HEK293T (cell line): Measurements from ENCODE around the gene MS4A6E.

ENCODE experiments used
- ARNT ChIP-seq: fragments of 450-650 bp; IDR thresholded peaks from 2 replicates; pipeline ENCODE4 v1.6.1; 2017; ENCODE audit warnings: mild to moderate bottlenecking
- BHLHE40 ChIP-seq: fragments of 450-650 bp; IDR thresholded peaks from 2 replicates; pipeline ENCODE4 v1.6.1; 2016; ENCODE audit warnings: mild to moderate bottlenecking, moderate library complexity, borderline replicate concordance
- ELF4 ChIP-seq: fragments of 450-650 bp; IDR thresholded peaks from 2 replicates; pipeline ENCODE4 v1.6.1; 2017; ENCODE audit warnings: antibody characterized with exemption
- FOXA1 ChIP-seq: fragments of 450-650 bp; IDR thresholded peaks from 2 replicates; pipeline ENCODE4 v1.6.1; 2016; ENCODE audit warnings: mild to moderate bottlenecking
- FOXK2 ChIP-seq: fragments of 450-650 bp; IDR thresholded peaks from 2 replicates; pipeline ENCODE4 v1.6.1; 2016; ENCODE audit warnings: mild to moderate bottlenecking
- FOXM1 ChIP-seq: fragments of 450-650 bp; IDR thresholded peaks from 2 replicates; pipeline ENCODE4 v1.6.1; 2017; ENCODE audit warnings: mild to moderate bottlenecking, borderline replicate concordance
- HDGF ChIP-seq: fragments of 450-650 bp; IDR thresholded peaks from 2 replicates; pipeline ENCODE4 v1.6.1; 2017; ENCODE audit warnings: antibody characterized with exemption, borderline replicate concordance
- L3MBTL2 ChIP-seq: fragments of 450-650 bp; conservative IDR thresholded peaks from 2 replicates; pipeline ENCODE4 v1.6.1; 2016; ENCODE audit warnings: mild to moderate bottlenecking
- PKNOX1 ChIP-seq: fragments of 450-650 bp; IDR thresholded peaks from 2 replicates; pipeline ENCODE4 v1.6.1; 2016
- SP1 ChIP-seq: fragments of 450-650 bp; IDR thresholded peaks from 2 replicates; pipeline ENCODE4 v1.6.1; 2017
- SUZ12 ChIP-seq: fragments of 450-650 bp; IDR thresholded peaks from 2 replicates; pipeline ENCODE4 v1.6.1; 2016; ENCODE audit warnings: mild to moderate bottlenecking
- ZNF384 ChIP-seq: fragments of 450-650 bp; IDR thresholded peaks from 2 replicates; pipeline ENCODE4 v1.6.1; 2016

GRCh38 chr11:60377401-60378136 lies 50.5 kb downstream of the MS4A6E start:
- TF ChIP-seq SP1 (no peak), BHLHE40 (no peak), L3MBTL2 (no peak), HDGF (no peak), ZNF384 (no peak), FOXM1 (no peak), SUZ12 (no peak), ELF4 (no peak), ARNT (no peak), FOXA1 (no peak), FOXK2 (no peak), PKNOX1 (no peak)
